Esophagus (tissue), 2 donors: Measurements from ENCODE around the gene RPS6KC1. TPM values are rescaled to one million over a fixed set of nuclear protein-coding genes. Genes with fewer than 3 reads are reported as not detected.
"Not testable (repeated sequence)": the region's sequence is repeated elsewhere in the genome, so short reads cannot be mapped to it uniquely, and the experiment has no call there.

Experiments used
- H3K27ac ChIP-seq, 2 donors: one replicate each; pipeline ENCODE4 v1.5.1; 2013; ENCODE audit warnings: low read depth in 2 of 2, mild to moderate bottlenecking in 2 of 2, inconsistent platforms in 1 of 2, low read length in 1 of 2, moderate library complexity in 1 of 2
- H3K27me3 ChIP-seq, 2 donors: one replicate each; pipeline ENCODE4 v1.6.1; 2013; ENCODE audit warnings: low read length in 2 of 2, control low read depth in 1 of 2, mild to moderate bottlenecking in 1 of 2; ENCODE audit not compliant: insufficient read depth in 2 of 2, control insufficient read depth in 1 of 2
- H3K36me3 ChIP-seq, 2 donors: one replicate each; pipeline ENCODE4 v1.6.1; 2013; ENCODE audit warnings: low read length in 1 of 2; ENCODE audit not compliant: control insufficient read depth in 2 of 2, insufficient read depth in 2 of 2
- H3K4me1 ChIP-seq, 2 donors: one replicate each; pipeline ENCODE4 v1.6.1; 2013; ENCODE audit warnings: low read length in 1 of 2; ENCODE audit not compliant: control insufficient read depth in 2 of 2, insufficient read depth in 2 of 2
- H3K4me3 ChIP-seq, 2 donors: one replicate each; pipeline ENCODE4 v1.5.1; 2013; ENCODE audit warnings: low read length in 2 of 2, mild to moderate bottlenecking in 2 of 2, low read depth in 1 of 2, moderate library complexity in 1 of 2
- H3K9me3 ChIP-seq, 2 donors: one replicate each; pipeline ENCODE4 v1.6.1; 2013; ENCODE audit warnings: mild to moderate bottlenecking in 2 of 2, low read depth in 1 of 2, low read length in 1 of 2, moderate library complexity in 1 of 2; ENCODE audit not compliant: control insufficient read depth in 2 of 2, insufficient read depth in 1 of 2
- WGBS, 2 donors: extraction: QIAGEN DNeasy Blood & Tissue Kit; methylation state at CpG; one replicate each; pipeline ENCODE4 v1.1.7; 2013; 5-methylcytosine and 5-hydroxymethylcytosine counted together
- polyA plus RNA-seq, 2 donors: library from polyadenylated mRNA; stranded (reverse); fragments of 200-250 nt; gene quantifications; one replicate each; pipeline ENCODE4 v1.2.3, GENCODE V29; 2013
- donor health status: healthy with polysubstance abuse.
- donor health status: Bipolar disorder and iron deficiency.

The RPS6KC1 gene
- polyA plus RNA-seq, 2 donors, result 2.2 to 3.8 TPM

GRCh38 chr1:213194383-213194782 lies 143.3 kb downstream of the RPS6KC1 start:
- Histone ChIP-seq H3K4me3 (no peak overlapping the region), H3K4me1 (no peaks in the 10 kb centered on the region), H3K27me3 (no peaks in the 10 kb centered on the region), H3K36me3 (no peaks in the 10 kb centered on the region), H3K27ac (no peak overlapping the region), H3K9me3 (no peaks in the 10 kb centered on the region)
- WGBS, 2 donors, result 94 to 95% methylated on average over 5 of the region's 5 CpGs

- Histone ChIP-seq H3K36me3 (no peaks in the 10 kb centered on the region), H3K27me3 (no peaks in the 10 kb centered on the region), H3K4me1 (no peaks in the 10 kb centered on the region), H3K27ac (no peak overlapping the region), H3K4me3 (no peak overlapping the region), H3K9me3 (no peaks in the 10 kb centered on the region)
Observed at GRCh38 chr1:213194855-213195254, 143.8 kb downstream of the RPS6KC1 start.

- not testable (repeated sequence) for H3K27me3 ChIP-seq, H3K27ac ChIP-seq, H3K4me1 ChIP-seq, H3K36me3 ChIP-seq, H3K4me3 ChIP-seq, H3K9me3 ChIP-seq
- WGBS, 2 donors, result 87 to 90% methylated on average over 10 of the region's 10 CpGs
Observed at GRCh38 chr1:213196328-213197054, 145.4 kb downstream of the RPS6KC1 start.

- Histone ChIP-seq H3K27ac (no peak overlapping the region), H3K4me1 (no peaks in the 10 kb centered on the region), H3K4me3 (no peak overlapping the region), H3K27me3 (no peaks in the 10 kb centered on the region), H3K36me3 (no peaks in the 10 kb centered on the region), H3K9me3 (no peaks in the 10 kb centered on the region)
- 96 to 97% methylated on average over 3 of the region's 3 CpGs for WGBS, 2 donors
Observed at GRCh38 chr1:213200630-213201029, 149.6 kb downstream of the RPS6KC1 start.

GRCh38 chr1:213201380-213202155 lies 150.5 kb downstream of the RPS6KC1 start:
- Histone ChIP-seq H3K27me3 (no peaks in the 10 kb centered on the region), H3K4me3 (no peak overlapping the region), H3K9me3 (no peaks in the 10 kb centered on the region), H3K4me1 (no peaks in the 10 kb centered on the region), H3K27ac (no peak overlapping the region), H3K36me3 (no peaks in the 10 kb centered on the region)
- WGBS, 2 donors, result 93 to 97% methylated on average over 1 of the region's 1 CpG

GRCh38 chr1:213211201-213211600 lies 160.2 kb downstream of the RPS6KC1 start:
- H3K36me3 ChIP-seq, result no peaks in the 10 kb centered on the region
- H3K4me1 ChIP-seq, result no peaks in the 10 kb centered on the region
- no peak overlapping the region for H3K27ac ChIP-seq
- 93 to 95% methylated on average over 2 of the region's 2 CpGs for WGBS, 2 donors
- no peaks in the 10 kb centered on the region for H3K27me3 ChIP-seq
- no peaks in the 10 kb centered on the region for H3K9me3 ChIP-seq
- no peak overlapping the region for H3K4me3 ChIP-seq

GRCh38 chr1:213219076-213219475 lies 168.0 kb downstream of the RPS6KC1 start:
- WGBS, 2 donors, result 93 to 94% methylated on average over 2 of the region's 2 CpGs
- H3K27me3 ChIP-seq, H3K27ac ChIP-seq, H3K4me3 ChIP-seq, H3K4me1 ChIP-seq, H3K9me3 ChIP-seq, H3K36me3 ChIP-seq: not testable (repeated sequence)

GRCh38 chr1:213221209-213221608 lies 170.2 kb downstream of the RPS6KC1 start:
- H3K4me1 ChIP-seq, result no peaks in the 10 kb centered on the region
- H3K27me3 ChIP-seq, result no peaks in the 10 kb centered on the region
- no peaks in the 10 kb centered on the region for H3K36me3 ChIP-seq
- no peak overlapping the region for H3K4me3 ChIP-seq
- H3K27ac ChIP-seq, result no peak overlapping the region
- no peaks in the 10 kb centered on the region for H3K9me3 ChIP-seq
- WGBS, 2 donors, result 87 to 89% methylated on average over 4 of the region's 4 CpGs

GRCh38 chr1:213227458-213227857 lies 176.4 kb downstream of the RPS6KC1 start:
- Histone ChIP-seq H3K9me3 (no peaks in the 10 kb centered on the region), H3K27ac (no peak overlapping the region), H3K36me3 (no peaks in the 10 kb centered on the region), H3K4me1 (no peaks in the 10 kb centered on the region), H3K4me3 (no peak overlapping the region), H3K27me3 (no peaks in the 10 kb centered on the region)
- WGBS, 2 donors, result 87 to 91% methylated on average over 2 of the region's 2 CpGs

- 72 to 73% methylated on average over 4 of the region's 4 CpGs for WGBS, 2 donors
- no peaks in the 10 kb centered on the region for H3K9me3 ChIP-seq
- no peaks in the 10 kb centered on the region for H3K36me3 ChIP-seq
- no peak overlapping the region for H3K27ac ChIP-seq
- no peak overlapping the region for H3K4me3 ChIP-seq
- H3K4me1 ChIP-seq, result no peaks in the 10 kb centered on the region
- no peaks in the 10 kb centered on the region for H3K27me3 ChIP-seq
Observed at GRCh38 chr1:213231795-213232231, 180.8 kb downstream of the RPS6KC1 start.
